ENCODE results near the gene CD2AP.
"Not testable (repeated sequence)": the region's sequence is repeated elsewhere in the genome, so short reads cannot be mapped to it uniquely, and the experiment has no call there.

The CD2AP gene

DNA sequence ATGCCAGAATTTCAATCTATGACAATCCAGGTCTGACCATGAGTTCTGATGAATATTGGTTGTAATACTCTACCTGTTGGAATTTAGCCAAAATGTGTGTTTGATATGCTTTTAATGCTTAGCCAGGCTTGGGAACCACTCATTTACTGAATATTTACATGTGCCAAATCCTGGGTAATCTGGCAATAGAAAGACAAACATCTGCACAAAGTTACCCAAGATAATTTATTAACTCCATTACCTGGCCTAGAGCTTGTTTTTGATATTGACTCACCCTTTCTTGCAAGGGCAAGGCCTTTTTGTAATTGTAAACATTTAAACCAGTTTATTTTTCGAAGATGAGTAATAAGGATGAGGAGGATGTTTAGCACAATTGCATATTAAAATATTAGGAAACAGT, 13.5 kb upstream of the CD2AP start:
- DNase-seq, result no peak

- DNase-seq, result no peak
Observed at GRCh38 chr6:47465117-47465516, 12.5 kb upstream of the CD2AP start.

DNA sequence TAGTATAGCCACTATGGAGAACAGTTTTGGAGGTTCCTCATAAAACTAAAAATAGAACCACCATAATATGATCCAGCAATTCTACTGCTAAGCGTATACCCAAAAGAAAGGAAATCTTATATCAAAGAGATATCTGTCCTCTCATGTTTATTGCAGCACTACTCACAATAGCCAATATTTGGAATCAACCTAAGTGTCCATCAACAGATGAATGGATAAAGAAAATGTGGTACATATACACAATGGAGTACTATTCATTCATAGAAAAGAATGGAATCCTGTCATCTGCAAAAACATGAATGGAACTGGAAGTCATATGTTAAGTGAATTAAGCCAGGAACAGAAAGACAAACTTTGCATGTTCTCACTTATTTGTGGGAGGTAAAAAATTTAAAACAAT, 5.7 kb upstream of the CD2AP start:
- DNase-seq, result no peak

- no peak for DNase-seq
Observed at GRCh38 chr6:47473791-47474346, 3.7 kb upstream of the CD2AP start.

GRCh38 chr6:47475319-47475816, 2.2 kb upstream of the CD2AP start:
- no peak for DNase-seq

- no peak for DNase-seq
Observed at GRCh38 chr6:47476781-47477496, 650 bp upstream of the CD2AP start.

DNA sequence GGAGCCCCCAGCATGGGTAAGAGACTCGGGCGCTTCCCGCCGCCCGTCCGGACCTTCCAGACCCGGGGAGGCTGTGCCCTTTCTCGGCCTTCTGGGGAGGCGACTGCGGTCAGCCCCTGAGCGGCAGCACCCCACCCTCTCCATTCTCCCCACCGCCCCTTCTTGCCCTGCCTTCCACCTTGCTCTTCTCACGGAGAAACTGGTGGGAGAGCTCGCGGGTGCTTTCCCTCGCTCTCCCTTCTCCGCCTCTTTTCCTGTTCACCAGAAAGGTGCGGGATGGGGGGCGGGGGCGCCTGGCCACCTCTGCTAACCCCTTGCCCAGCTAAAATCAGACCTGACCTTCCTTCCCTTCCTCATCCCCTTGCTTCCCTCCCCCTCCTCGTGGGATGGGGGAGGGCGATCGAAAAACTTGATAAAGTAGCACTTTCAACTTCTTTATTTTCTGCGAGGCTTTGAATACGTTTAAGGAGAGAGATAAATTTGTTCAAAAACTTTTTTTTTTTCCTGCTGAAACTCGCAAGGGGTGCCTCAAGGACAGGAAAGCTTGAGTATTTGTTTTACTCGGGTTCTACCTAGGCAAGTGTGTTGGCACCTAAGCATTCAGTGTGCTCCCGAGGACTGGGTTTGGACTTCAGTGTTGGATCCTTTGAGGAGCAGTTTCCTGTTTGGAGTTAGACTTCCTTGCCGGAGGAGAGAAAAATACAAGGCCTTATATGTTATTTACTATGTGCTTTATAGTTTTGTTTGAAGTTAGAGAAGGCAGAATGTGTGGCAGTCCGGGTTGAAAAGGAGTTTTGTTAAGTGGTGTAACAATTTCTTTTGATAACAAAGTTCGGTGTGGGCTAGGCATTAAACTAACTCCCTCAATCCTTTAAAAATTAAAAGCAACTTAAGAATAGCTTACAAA, 897 bp downstream of the CD2AP start:
- DNase-seq, result no peak

GRCh38 chr6:47479140-47479508, 1.5 kb downstream of the CD2AP start:
- no peak for DNase-seq

DNA sequence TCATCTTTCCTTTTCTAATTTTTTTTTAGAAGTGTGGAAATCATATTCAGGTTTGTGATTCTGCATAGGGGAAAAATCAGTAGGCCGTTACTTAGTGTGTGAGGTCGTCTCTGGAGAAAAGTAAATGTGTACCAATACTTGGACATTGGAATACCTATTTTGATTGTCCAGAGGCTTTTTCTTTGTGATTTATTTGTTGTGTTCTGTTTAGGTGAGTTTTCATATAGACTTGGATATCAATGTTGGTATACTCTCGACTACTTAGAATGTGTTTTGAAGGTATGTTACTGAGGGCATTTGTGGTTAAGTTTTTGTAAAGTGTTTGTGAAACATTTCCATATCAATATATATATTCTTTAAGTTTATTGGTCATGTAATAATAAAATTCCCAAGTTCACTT, 2.3 kb downstream of the CD2AP start:
- no peak for DNase-seq

DNA sequence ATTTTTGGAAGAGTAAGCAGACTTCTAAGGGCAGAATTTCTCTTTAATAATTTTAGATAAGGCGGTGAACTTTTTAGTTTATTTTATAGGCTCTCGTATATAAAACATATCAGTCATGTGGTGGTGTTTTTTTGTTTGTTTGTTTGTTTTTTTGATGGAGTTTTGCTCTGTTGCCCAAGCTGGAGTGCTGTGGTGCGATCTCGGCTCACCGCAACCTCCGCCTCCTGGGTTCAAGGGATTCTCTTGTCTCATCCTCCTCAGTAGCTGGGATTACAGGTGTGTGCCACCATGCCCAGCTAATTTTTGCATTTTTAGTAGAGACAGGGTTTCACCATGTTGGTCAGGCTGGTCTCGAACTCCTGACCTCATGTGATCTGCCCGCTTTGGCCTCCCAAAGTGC, 3.6 kb downstream of the CD2AP start:
- DNase-seq, result not testable (repeated sequence)

DNA sequence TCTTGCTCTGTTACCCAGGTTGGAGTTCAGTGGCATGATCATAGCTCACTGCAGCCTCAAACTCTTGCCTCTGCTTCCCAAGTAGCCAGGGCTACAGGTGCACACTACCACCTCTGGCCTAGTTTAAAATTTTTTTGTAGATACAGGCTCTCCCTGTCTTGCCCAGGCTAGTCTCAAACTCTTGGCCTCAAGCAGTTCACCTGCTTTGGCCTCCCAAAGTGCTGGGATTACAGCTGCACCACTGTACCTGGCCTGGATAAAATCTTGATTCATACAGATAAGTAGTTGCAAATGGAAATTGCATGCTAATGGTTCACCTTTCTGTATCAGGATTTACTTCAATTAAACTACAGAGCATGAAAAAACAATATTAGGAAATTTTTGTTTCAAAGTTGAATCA, 4.2 kb downstream of the CD2AP start:
- DNase-seq, result no peak

DNA sequence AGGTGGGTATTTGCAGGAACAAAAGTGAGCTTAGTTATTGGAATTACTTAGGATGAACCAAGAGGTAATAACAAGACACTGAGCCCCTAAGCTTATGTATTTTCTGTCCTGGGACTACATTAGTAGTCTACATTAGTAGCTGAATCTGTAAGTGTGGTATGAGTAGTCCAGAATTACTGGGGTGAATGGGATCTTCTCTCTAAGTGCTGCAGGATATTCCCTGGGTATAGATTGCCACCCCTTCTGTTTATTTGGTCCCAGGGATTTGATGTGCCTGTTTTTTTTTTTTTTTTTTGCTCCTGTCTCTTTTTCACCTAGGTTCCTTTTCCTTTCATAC, 5.9 kb downstream of the CD2AP start:
- DNase-seq, result no peak

GRCh38 chr6:47483853-47484546, 6.4 kb downstream of the CD2AP start:
- DNase-seq, result no peak

GRCh38 chr6:47484616-47485015, 7.0 kb downstream of the CD2AP start:
- no peak for DNase-seq

- DNase-seq, result no peak
Observed at GRCh38 chr6:47485083-47485482, 7.5 kb downstream of the CD2AP start.

DNA sequence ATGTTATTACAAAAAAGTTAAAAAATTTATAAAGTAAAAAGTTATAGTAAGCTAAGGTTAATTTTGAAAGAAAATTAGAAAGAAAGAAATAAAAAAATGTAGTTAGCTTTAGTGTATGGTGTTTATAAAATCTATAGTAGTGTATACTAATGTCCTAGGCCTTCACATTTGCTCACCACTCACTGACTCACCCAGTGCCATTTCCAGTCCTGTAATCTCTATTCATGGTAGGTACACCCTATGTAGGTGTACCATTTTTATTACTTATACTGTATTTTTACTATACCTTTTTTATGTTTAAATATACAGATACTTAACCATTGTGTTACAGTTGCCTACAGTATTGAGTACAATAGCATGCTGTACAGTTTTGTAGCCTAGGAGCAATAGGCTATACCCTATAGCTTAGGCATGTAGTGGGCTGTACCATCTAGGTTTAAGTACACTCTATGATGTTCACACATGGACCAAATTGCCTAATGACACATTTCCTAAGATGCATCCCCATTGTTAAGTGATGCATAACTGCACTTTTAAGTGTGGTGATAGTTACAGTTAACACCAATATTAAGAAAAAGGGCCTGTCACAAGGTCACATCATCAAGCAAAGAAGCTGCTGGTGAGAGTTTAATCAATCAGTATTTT, 8.0 kb downstream of the CD2AP start:
- no peak for DNase-seq

DNA sequence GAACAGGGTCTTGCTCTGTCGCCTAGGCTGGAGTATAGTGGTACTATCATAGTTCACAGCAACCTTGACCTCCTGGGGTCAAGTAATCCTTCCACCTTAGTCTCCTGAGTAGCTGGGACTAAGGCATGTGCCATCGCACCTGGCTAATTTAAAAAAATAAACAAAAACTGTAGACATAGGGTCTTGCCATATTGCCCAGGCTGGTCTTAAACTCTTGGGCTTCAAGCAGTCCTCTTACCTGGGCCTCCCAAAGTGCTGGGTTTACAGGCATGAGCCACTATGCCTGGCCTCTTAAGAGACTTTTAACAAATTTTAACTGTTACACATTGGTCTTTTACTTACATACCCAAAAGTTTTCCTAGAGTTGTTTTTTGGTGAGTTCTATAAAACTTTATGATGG, 12.4 kb downstream of the CD2AP start:
- DNase-seq, result no peak

DNA sequence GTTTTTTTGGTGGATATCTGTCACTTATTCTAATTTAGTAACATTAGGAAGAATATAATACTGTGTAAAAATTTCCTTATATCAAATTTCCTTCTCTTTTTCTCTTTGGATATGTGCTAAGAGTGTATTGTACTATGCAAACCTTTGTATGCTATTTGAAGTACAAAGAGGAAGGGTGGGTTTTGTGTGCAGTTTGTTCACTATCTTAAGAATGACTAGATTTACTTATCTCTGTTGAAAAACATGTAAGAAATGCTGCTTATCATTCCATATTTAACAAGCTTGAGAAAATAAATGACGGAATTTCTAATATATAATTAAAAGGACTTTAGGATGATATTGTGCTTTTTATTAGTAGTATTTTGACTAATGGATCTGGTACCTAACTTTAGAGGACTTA, 13.1 kb downstream of the CD2AP start:
- DNase-seq, result no peak

DNA sequence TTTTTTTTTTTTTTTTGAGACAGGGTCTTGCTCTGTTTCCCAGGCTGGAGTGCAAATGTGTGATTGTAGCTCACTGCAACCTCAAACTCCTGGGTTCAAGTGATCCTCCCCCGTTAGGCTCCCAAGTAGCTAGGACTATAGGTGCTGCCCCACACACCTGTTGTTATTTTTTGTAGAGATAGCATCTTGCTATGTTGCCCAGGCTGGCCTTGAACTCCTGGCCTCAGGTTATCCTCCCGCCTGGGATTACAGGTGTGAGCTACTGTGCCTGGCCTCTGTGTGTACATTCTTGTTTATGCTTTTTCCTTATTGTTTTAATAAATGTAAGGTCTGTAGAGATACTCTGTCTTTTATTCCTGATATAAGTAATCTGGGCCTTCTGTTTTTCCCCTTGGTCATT, 14.8 kb downstream of the CD2AP start:
- DNase-seq, result no peak

GRCh38 chr6:47495207-47495606, 17.6 kb downstream of the CD2AP start:
- no peak for DNase-seq

- DNase-seq, result no peak
Observed at GRCh38 chr6:47495954-47496545, 18.5 kb downstream of the CD2AP start.

GRCh38 chr6:47496935-47497579, 19.5 kb downstream of the CD2AP start:
- DNase-seq, result no peak

Measured in activated naive CD4-positive, alpha-beta T cell treated with anti-CD3 and anti-CD28 coated beads, Interleukin-2, amount 50 U/mL, for 16 hours (primary cell).